Activated CD4-positive, alpha-beta T cell treated with anti-CD3 and anti-CD28 coated beads, Interleukin-2, amount 50 U/mL, for 48 hours (primary cell): ENCODE results near the gene WBP2.
"Not testable (repeated sequence)": the region's sequence is repeated elsewhere in the genome, so short reads cannot be mapped to it uniquely, and the experiment has no call there.

ENCODE experiments used
- DNase-seq, 2 experiments: peaks; one replicate each; pipeline ENCODE4 v3.0.0-alpha.2; 2020

Gene WBP2

DNA sequence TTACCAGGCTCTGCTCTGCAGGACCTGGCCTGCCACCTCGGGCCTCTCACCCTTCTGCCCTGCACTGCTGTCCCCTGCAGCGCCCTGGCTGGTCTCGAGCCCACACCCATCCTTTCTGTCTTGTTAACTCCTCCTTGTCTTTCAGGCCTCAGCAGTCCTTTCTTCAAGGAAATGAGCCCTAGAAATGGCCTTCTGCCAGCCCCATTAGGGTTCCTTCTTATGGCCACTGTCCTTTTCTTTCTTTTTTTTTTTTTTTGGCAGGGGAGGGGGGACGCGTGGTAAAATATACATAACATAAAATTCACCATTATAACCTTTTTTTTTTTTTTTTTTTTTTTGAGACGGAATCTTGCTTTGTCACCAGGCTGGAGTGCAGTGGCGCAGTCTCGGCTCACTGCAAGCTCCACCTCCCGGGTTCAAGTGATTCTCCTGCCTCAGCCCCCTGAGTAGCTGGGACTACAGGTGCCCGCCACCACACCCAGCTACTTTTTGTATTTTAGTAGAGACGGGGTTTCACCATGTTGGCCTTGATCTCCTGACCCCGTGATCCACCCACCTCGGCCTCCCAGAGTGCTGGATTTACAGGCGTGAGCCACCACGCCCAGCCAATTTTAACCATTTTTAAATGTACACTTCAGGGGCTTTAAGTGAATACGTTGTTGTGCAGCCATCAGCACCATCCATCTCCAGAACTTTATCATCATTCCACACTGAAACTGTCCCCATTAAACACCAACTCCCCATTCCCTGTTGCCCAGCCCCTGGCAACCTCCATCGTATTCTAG is 10.5 kb upstream of the WBP2 start:
- DNase-seq = not testable (repeated sequence)

DNA sequence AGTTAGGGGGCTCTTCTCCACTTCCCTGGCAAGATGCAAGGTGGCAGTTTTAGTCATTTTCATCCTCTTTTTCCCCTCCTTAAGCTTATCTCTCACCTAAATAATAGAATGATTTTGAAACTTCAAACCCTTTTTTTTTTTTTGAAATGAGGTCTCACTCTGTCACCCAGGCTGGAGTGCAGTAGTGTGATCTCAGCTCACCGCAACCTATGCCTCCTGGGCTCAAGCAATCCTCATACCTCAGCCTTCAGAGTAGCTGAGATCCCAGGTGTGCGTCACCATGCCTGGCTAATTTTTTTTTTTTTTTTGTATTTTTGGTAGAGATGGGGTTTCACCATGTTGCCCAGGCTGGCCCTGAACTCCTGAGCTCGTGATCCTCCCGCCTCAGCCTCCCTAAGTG is 9.8 kb upstream of the WBP2 start:
- not testable (repeated sequence) for DNase-seq

DNA sequence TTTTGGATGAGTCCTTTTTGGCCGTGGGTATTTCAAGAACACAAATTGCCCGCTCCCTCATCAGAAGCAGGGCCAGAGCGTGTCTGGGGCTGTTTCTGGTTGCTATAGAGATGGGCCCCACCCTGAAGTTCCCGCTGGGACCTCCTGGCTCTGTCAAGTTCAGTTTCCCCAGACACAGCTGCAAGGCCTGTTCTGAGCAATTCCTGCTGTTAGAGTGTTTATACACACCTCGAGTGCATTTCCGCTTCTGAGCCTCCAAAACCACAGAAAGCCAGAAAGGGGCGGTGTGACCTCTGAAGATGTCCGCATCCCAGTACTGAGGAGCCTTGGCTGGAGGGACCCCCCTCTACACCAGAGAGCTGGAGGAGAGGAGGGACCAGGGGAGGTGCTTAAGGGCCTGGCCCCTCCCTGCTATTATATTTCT is 9.3 kb upstream of the WBP2 start:
- peak; percentile 34 to 52 for DNase-seq

DNA sequence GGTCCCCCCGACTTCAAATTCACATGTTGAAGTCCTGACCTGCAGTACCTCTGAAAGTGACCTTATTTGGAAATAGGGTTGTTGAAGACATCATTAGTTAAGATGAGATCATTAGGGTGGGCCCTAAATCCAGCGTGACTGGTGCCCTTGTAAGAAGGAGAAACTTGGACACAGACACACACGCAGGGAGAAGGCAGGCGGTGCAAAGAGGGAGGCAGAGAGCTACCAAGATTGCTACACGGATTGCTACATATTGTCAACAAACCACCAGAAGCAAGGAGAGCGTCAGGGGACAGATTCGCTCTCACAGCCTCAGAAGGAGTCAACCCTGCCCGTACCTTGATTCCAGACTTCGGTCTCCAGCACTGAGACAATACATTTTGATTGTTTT is 6.8 kb upstream of the WBP2 start:
- DNase-seq = no peak

DNA sequence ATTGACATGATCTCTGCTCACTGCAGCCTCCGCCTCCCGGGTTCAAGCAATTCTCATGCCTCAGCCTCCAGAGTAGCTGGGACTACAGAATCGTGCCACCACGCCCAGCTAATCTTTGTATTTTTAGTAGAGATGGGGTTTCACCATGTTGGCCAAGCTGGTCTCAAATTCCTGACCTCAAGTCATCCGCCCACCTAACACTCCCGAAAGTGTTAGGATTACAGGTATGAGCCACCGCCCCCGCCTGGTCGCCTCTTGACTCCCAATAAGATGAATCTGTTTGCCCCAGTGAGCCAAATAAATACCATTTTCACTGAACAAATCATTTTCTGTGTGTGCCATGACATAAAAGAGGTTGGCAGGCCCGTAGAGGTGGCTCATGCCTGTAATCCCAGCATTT is 4.2 kb upstream of the WBP2 start:
- peak in 1 of 2 experiments; percentile 37 for DNase-seq

DNA sequence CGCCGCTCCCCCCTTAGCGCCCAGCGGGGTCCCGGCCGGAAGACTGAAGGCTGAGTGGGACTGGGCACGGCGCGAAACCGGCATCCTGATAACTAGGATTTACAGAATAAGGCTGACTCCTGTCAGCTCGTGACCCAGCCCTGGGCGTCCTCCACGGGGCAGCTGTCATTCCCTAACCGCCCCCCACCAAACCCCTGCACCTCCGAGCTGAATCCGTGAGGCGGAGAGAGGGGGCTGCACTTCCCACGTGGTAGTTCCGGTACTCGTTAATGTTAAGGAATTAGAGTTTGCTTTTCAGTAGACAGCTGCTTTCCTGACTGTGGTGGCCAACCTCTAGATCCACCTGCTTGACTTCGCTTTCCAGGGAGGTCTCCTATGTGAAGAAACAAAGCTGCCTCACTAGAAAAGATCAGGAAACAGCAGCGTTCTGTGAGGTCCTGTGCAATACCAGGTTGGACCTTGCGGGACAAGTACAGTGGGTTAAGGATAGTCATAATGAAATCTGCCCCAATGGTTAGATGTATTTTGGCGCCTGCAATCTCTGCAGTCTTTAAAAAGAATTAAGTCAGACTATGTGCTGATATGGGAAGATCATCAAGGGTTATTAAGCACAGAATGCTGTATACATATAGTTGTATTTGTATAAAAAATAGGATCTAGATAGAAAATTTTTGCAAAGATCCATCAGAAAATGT is 1.1 kb upstream of the WBP2 start:
- DNase-seq = peak in 1 of 2 experiments; percentile 20

DNA sequence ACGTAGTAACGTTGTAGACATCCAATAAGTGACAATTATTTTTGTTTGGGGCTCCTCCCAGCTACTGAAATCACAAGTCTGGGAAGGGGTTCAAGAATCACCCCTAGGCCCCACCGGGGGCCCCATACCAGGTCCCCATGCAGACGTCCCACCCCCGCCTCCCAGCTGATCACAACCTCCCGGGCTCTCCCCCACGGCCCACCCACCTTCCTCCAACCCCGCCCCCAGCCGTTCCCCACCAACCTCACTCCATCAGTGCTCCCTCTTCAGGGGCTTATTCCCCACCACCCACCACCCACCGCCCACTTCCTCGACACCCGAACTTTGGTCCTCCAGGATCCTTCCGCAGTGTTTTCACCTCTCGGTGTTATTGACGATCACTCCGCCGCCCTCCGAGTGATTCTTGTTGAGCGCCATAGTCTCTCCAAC is 240 bp downstream of the WBP2 start:
- DNase-seq = no peak

DNA sequence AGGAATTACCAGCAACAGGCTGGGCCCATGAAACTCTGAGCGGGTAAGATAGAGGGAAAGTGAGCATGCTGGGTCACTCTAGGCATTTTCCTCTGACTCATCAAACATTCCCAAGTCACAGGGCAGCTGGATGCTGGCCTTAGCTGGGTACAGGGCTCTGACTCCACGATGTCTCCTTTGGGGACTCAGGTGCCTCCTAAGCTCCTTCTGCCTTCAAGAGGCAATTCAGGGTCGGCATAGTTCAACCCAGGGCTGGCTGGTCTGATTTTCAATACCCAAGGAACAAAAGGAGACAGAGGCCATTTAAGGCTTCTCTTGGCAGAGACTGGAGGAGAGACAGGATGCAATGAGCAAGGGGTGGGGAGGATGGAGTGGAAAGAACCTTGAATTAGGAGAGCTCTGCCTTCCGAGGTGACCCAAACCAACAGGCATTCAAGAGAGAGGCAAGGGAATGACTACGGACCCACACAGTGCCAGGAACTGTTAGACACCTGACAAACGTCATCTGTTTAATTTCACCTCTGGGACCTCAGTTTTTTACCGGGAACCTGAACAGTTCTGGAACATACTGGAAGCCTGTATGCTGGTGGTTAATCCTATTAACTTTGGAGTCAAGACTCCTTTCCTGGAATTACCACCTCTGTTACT is 910 bp downstream of the WBP2 start:
- no peak for DNase-seq

DNA sequence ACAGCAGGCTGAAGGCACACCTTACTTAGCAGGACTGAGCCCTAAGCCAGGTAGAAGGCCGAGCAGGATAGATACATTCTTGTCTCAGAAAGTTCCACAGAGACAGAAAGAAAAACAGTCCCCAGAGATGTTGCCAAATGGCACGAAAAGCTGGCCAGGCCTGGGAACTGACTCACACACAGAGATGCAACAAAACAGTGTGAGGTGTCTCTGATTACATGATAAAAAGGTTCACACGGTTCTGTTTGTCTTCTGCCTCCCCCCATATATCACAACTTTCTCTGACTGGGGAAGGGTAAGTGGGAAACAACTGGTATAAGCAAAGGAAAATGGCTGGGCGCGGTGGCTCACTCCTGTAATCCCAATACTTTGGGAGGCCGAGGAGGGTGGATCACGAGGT is 1.7 kb downstream of the WBP2 start:
- no peak for DNase-seq

DNA sequence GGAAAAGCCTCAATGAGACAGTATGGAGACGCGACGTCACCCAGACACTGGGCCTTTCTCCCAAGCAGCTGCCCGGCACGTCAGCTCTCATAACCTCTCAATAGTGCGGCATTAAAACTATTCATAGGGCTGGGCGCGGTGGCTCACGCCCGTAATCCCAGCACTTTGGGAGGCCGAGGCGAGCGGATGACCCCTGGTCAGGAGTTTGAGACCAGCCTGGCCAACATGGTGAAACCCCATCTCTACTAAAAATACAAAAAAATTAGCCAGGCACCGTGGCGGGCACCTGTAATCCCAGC is 3.5 kb downstream of the WBP2 start:
- not testable (repeated sequence) for DNase-seq

DNA sequence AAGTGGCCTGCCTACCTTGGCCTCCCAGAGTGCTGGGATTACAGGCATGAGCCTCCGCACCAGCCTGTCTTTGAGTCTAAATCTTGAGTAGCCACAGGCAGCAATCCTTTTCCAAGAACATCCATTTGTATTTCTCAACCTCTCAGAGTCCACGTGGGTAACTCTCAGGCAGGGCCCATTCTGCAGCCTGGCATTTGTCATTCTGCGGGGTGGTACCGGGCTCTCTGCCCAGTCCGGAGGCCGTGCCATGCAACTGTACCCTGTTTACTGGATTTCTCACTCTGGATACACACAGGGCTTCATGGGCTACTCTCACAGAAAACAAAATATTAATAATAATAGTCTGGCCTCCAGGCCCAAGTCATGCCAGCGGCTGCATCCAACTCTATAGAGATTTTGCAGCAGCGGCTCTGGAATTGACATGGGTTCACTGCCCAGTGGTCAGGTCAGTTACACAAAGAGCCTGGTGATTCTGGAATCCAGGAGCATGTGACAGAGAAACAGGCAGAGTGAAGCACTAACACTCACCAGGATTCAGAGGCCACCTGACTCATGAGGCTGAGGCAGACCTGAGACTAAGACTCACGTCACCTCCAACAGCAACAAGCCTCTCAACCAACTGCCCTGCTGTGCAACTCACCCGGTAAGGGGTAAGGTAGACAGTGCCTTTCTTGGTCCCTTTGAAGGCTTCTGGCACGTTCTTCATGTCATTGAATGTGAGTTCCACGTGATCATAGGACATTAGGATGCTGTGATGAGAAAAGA is 4.0 kb downstream of the WBP2 start:
- DNase-seq = no peak

DNA sequence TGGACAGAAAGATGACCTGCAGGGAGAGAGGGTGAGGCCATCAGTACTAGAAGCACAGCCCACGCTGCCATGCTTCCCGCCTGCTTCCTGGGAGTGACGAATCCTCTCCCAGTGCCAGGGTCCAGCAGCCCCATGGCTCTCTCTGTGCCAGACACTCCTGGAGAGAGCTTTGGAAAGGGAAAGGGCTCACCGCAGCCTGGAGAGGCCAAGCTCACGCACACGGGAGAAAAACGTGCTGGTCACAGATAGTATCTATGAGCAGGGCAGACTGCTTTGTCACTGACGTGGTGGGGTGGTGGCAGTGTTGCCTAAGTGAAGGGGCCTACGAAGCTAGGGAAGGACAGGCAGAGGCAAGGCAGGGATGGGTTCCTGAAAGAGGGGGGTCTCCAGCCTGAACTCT is 5.4 kb downstream of the WBP2 start:
- no peak for DNase-seq

DNA sequence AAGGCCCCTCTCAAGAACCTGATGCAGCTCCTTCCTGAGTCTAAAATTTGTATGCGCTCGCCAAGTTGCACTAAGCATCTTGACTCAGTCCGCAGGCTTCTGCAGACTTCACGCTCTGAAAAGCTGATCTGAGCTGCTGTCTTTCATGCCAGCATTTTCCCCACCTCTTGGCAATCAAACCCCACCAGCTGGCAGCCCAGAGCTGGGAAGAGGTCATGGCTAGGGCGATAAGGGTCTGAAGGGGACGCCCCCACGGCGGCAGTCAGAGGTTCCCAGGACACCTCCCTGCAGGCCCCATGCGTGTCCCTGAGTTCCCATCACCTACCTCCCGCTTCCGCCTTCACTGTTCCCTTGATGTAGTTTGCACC is 5.9 kb downstream of the WBP2 start:
- no peak for DNase-seq

DNA sequence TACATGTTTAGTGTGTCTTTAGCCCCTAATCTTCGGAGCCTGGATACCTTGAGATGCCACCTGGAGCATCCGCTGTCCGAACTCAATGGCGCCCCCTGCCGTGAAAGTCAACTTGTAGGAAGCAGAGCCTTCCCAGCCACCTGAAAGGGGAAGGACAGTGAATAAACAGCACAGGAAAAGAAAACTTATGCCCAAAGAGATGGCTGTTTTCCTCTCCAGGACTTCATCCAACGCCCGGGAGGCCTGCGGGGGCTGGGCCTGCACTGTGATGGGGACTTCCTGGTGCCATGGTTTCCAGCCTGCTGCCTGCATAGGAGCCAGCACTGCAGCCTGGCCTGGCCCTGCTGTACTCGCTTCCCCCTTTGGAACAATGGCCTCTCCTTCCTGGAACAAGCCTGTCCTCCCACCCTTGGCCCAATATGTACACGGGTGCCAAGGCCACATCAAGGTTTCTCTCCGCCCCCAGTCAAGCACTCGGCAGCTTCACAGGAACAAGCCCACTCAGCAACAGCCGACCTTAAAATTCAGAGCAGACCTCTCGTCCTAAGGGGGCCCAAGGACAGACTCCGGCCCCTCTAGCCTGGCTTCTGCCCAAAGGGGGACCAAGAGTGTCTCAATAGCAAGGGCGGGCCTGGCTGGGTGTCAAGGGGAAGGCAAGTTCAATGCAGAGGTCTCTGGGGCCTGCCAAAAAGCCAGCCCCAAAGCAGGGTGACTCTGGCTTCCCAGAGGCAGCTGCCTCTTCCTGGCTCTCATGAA is 6.4 kb downstream of the WBP2 start:
- peak; percentile 93 to 94 for DNase-seq

DNA sequence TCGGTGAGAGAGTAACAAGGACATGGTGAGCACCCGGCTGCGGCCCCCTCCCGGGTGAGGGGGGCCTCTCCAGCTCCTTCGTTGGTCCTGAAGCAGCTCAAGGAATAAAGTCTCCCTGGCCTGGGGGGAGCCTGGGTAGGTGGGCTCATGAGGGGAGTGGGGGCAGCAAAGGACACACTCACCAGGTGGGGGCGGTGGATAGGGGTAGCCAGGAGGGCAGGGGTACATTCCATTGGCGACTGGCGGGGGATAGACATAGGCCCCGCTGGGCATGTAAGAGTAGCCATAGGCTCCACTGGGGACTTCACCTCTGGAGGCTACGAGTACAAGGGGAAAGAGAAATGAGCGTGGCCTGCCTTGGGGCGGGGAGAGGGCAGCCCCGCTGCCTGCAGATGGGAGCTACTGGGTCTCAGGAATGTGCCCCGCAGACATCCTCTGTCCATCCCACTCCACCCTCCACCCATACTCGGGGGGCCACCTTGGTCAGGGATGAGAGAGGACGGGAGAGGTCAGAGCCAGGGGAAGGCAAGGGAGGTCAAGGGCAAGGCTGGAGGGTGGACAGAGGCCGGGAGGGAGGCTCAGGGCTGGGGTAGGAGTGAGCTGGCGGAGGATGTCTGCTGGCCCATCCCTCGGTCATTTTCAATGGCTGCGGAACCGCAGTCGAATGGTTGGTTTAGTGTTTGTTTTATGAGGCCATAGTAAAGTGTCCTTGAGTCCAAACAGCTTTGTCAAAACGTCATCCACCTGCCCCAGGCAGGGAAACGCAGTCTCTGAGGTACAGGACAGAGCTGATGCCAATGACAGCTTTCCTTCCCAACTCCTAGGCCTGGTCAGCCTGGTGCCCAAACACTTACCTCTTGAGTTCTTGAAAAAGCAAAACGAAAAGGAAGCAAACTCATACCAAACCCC is 7.3 kb downstream of the WBP2 start:
- no peak for DNase-seq

DNA sequence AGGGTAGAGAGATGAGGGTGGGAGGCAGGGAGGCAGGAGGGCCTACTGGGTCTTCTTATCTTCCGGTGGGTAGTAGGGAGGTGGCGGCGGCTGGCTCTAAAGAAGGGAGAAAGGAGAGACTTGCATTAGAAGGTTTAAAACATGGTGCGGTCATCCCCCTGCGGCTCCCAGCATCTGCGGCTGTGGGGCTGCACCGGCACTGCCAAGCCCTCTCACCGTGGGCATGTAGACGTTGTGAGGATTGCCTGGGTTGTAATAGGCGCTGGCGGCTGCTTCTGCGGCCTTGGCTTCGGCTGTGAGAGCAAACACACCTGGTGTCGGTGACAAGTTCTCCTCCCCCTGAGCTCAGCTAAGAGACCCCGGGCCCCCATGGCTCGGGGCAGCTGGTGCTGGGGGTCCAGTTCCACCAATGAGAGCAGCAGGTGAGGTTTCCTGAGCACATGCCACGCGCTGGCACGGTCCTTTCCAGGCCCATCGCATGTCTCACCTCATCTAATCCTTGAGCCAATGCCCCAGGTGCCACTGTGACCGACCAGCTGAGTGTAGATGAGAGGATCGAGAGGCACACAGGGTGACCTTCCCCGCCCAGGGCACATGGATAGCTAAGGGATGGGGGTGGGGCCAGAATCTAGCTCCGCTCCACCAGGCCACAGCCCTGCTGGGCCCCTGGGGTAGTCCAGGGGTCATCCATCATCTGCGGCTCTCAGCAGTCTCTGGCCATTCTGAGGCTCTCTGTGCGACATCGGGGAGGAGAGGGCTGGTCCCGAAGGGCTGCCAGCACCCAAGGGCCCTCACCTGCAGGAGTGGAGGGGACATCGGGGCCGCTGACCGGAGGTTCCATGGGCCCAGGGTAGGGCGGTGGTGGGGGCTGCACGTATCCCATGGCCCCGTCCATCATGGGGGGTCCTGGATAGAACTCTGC is 8.2 kb downstream of the WBP2 start:
- DNase-seq = no peak

DNA sequence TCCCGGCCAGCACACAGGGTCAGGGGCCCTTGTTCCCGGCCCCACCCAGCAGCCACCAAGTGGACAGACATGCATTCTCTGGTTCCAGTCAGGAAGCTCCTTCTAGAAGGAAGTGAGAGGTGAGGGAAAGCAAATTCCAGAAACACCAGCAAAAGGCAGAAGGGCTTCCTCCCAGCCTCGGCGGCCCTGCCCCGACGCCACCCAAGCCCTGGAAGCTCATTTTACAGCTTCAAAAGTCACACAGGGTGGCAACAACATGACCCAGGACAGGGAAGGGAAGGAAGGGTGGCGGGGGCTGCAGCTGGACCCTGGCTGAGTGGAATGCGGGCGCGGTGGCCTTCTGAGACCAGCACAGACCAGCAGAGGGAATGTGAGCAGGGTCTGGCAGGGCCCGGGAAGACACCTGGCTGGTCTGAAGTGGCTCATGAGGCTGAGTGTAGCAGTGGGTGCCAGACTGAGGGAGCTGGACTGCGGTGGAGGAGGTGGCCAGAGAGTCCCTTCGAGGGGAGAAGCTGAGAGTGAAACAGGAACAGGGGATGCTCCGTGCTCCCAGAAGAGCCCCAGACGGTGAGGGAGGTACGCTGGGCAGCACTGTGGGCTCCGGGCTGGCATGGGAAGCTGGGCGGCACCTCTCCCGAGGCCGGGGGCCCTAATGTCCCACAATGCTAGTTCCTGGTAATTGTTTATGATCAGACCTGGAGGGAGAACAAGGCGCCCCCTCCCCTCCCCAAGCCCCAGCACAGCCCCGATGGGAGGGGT is 9.0 kb downstream of the WBP2 start:
- DNase-seq = no peak

DNA sequence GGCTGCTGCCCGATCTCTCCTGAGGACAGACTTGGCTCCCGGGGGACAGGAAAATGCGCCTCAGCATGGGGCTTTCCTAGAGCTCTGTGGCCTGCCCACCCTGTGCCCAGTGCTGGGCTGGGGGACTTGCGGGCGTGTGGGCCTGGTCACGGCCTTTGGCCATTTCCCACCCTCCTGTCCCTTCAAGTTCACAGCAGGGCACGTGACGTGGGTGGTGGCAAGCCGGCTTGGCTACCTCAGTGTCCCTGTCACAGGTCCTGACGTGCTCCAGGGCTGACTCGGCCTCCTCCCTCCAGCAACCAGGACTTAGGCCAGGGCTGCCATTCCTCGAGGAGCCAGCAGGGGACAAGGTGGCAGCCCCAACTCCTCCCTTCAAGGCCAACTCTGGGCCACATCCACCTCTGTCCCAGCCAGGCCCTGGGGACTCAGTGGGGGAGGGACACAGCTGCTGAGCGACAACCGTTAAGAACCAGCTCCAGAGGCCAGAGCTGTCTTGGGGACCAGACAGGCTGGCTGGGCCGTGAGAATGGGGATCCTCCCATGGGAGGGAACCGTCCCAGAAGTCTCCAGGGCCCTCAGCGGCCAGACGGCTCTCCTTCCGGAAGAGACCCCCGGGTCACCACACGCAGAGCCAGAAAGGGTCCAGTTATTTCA is 9.9 kb downstream of the WBP2 start:
- peak; percentile 77 to 84 for DNase-seq

DNA sequence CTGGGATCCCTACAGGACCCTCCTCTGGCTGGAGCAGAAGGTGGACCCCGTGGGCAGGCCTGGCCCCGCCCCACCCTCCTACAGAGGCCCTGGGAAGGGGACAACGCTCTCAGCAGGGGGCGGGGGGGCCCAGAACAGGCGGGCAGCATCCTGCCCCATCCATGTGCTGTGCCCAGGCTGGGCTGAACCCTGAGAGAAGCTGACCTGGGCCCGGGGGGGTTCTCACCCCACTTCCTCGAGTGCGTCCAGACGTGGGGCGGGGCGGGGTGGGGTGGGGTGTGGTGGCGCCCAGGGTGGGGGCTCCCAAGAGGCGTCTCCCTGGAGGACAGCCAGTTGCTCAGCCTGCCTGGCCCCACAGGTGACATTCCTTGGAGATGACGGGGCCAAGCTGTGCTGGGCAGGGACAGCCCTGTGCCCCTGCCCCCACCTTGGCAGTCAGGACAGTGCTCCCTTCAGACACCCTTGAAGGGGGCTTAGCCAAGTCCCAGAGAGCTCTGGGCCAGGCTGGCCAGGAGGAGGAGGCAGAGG is 10.5 kb downstream of the WBP2 start:
- no peak for DNase-seq
